ENCODE measurements around the gene FIS1. TPM values are rescaled to one million over a fixed set of nuclear protein-coding genes. Genes with fewer than 3 reads are reported as not detected.
A peak's percentile ranks its signal among the peaks of the same experiment; 100 is the strongest.

FIS1 gene
- total and polyA plus RNA-seq, 9 donors = 124 to 178 (median 137) TPM

DNA sequence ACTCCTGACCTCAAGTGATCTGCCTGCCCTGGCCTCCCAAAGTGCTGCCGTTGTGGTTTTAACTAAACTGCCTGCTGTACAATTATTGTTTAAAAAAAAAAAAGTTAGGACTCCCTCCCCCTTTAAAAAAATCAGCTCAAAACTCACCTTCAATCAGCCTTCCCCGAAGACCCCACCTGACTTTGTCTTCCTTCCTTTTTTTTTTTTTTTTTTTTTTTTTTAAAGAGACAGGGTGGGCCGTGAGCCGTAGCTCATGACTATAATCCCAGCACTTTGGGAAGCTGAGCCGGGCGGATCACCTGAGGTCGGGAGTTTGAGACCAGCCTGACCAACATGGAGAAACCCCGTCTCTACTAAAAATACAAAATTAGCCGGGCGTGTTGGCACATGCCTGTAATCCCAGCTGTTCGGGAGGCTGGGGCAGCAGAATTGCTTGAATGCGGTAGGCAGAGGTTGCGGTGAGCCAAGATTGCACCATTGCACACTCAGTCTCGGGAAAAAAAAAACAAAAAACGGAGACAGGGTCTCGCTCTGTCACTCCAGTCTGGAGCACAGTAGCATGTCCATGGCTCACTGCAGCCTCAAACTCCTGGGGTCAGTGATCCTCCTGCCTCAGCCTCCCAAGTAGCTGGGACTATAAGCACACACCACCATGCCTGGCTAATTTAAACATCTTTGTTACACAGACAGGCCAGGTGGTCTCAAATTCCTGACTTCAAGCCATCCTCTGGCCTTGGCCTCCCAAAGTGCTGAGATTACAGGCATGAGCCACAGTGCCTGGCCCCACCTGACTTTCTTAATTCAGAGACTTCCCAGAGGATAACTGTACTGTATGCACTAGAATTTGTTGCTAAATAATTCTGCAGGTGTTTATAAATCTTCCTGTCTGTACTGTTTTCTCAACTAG lies 3.2 kb downstream of the FIS1 start:
- WGBS (ENCODE audit: insufficient coverage) = 85% methylated on average over 14 of the region's 16 CpGs
- H3K27ac ChIP-seq (ENCODE audit: low read length) = no peak overlapping the region

DNA sequence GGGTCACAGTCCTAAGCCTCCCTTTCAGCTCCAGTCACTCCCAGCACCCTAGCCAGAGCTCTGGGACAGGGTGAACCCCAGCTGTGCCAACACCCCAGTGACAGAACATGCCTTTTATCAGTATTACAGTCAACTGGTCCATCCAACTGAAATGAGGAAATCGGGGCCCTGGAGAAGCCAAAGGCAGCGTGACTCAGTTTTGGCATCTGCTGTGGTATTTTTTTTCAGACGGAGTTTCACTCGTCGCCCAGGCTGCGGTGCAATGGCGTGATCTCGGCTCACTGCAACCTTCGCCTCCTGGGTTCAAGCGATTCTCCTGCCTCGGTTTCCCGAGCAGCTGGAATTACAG lies 3.9 kb downstream of the FIS1 start:
- no peaks in the 10 kb centered on the region for H3K27me3 ChIP-seq (ENCODE audit: control insufficient read depth, insufficient read depth, low read length)
- DNase-seq = no peak
- no peak overlapping the region for H3K4me3 ChIP-seq (ENCODE audit: low read length)
- no peaks in the 10 kb centered on the region for H3K9me3 ChIP-seq (replicated peaks; ENCODE audit: control insufficient read depth, low read depth, low read length)
- H3K4me1 ChIP-seq (ENCODE audit: control insufficient read depth, insufficient read depth, low read length) = peaks cover 53% of the 10 kb centered on the region
- H3K27ac ChIP-seq (ENCODE audit: low read length) = no peak overlapping the region
- peaks cover 48% of the 10 kb centered on the region for H3K36me3 ChIP-seq (ENCODE audit: control insufficient read depth, insufficient read depth, low read length)
- 87% methylated on average over 9 of the region's 12 CpGs for WGBS (ENCODE audit: insufficient coverage)

More for the DNA sequence above, 3.2 kb downstream of the FIS1 start:
- Histone ChIP-seq H3K4me1 (ENCODE audit: control insufficient read depth, insufficient read depth, low read length) (peaks cover 53% of the 10 kb centered on the region), H3K4me3 (ENCODE audit: low read length) (no peak overlapping the region), H3K9me3 (replicated peaks; ENCODE audit: control insufficient read depth, low read depth, low read length) (no peaks in the 10 kb centered on the region), H3K27me3 (ENCODE audit: control insufficient read depth, insufficient read depth, low read length) (no peaks in the 10 kb centered on the region), H3K36me3 (ENCODE audit: control insufficient read depth, insufficient read depth, low read length) (peaks cover 43% of the 10 kb centered on the region)
- no peak for DNase-seq

DNA sequence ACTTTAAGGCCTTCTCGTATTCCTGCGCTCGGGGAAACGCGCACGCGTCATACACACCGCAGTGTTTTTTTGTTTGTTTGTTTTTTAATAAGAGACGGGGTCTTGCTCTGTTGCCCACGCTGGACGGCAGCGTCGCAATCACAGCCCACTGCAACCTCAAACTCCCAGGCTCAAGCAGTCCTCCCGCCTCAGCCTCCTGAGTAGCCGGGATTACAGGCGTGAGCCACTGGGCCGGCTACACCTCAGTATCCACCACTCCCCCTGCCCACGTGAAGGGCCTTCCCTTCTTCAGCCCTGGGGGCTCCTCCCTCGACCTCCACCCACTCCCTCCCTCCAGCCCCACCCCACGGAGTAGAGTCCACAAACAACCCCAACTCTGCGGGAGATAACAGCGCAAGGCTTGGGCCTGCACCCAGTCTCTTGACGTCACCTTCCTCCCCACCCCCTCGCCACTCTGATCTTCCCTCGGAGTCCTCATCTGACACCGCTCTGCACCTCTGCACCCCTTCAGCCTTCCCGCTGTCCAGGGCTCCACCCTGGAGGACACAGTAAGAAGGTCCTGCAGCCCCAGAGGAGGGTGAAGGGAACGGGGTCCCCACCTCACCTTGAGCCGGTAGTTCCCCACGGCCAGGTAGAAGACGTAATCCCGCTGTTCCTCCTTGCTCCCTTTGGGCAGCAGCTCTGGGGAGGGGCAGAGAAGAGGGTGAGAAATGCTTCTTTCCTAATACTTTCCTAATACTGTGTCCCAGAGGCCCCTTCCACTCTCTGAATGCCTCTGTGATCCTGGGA lies 4.5 kb downstream of the FIS1 start:
- Histone ChIP-seq H3K4me1 (ENCODE audit: control insufficient read depth, insufficient read depth, low read length) (peaks cover 49% of the 10 kb centered on the region), H3K4me3 (ENCODE audit: low read length) (no peak overlapping the region), H3K36me3 (ENCODE audit: control insufficient read depth, insufficient read depth, low read length) (peaks cover 50% of the 10 kb centered on the region), H3K27ac (ENCODE audit: low read length) (no peak overlapping the region), H3K27me3 (ENCODE audit: control insufficient read depth, insufficient read depth, low read length) (no peaks in the 10 kb centered on the region), H3K9me3 (replicated peaks; ENCODE audit: control insufficient read depth, low read depth, low read length) (no peaks in the 10 kb centered on the region)
- WGBS (ENCODE audit: insufficient coverage) = 88% methylated on average over 25 of the region's 32 CpGs
- no peak for DNase-seq

DNA sequence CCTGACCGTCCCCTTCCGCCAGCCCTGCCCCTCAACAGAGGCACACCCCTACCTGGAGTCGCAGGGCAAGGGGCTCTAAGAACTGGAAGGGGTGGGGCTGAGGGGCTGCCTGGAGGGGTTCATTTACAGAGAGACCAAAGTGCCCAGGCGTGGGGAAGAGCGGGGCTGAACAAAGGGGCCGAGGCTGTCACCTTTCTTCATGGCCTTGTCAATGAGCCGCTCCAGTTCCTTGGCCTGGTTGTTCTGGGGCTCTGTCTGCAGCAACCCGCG lies 5.0 kb downstream of the FIS1 start:
- Histone ChIP-seq H3K27ac (ENCODE audit: low read length) (no peak overlapping the region), H3K4me1 (ENCODE audit: control insufficient read depth, insufficient read depth, low read length) (peaks cover 45% of the 10 kb centered on the region), H3K36me3 (ENCODE audit: control insufficient read depth, insufficient read depth, low read length) (peaks cover 53% of the 10 kb centered on the region), H3K9me3 (replicated peaks; ENCODE audit: control insufficient read depth, low read depth, low read length) (no peaks in the 10 kb centered on the region), H3K27me3 (ENCODE audit: control insufficient read depth, insufficient read depth, low read length) (no peaks in the 10 kb centered on the region), H3K4me3 (ENCODE audit: low read length) (no peak overlapping the region)
- WGBS (ENCODE audit: insufficient coverage) = 92% methylated on average over 6 of the region's 9 CpGs
- DNase-seq = no peak

DNA sequence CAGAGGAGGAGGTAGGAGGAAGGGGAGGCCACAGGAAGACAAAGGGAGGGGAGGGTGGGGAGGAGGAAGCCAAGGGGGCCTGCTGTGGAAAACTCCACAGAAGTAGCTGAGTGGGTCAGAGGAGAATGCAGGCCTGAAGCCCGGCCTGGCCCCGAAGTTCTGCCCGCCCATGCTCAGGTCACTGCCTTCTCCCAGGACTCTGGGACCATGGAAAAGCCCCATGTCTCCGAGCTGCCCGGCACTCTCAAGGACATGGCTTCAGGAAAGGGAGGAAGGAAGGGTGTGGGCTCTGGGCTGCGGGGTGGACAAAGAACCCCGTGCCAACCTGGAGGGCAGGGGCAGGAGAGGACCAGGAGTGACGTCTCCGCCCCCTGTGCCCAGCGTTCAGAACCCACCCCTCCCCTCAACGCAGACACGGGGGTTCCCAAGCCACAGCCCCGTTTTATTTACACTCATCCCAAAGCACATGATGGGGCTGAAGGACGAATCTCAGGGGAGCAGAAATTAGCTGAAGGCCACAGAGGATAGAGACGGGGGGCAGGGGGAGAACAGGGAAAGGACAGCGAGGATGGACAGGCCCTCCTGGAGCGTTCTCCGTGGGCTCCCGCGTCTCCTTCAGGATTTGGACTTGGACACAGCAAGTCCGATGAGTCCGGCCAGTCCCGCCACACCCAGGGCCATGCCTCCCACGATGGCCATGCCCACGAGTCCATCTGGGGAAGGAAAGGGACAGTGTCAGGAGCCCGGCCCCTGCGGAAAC lies 5.5 kb downstream of the FIS1 start:
- peaks cover 55% of the 10 kb centered on the region for H3K36me3 ChIP-seq (ENCODE audit: control insufficient read depth, insufficient read depth, low read length)
- H3K4me1 ChIP-seq (ENCODE audit: control insufficient read depth, insufficient read depth, low read length) = peaks cover 45% of the 10 kb centered on the region
- WGBS (ENCODE audit: insufficient coverage) = 85% methylated on average over 13 of the region's 27 CpGs
- peak; percentile 48 for DNase-seq
- no peaks in the 10 kb centered on the region for H3K27me3 ChIP-seq (ENCODE audit: control insufficient read depth, insufficient read depth, low read length)
- no peak overlapping the region for H3K4me3 ChIP-seq (ENCODE audit: low read length)
- H3K9me3 ChIP-seq (replicated peaks; ENCODE audit: control insufficient read depth, low read depth, low read length) = no peaks in the 10 kb centered on the region
- H3K27ac ChIP-seq (ENCODE audit: low read length) = peak overlapping the region; percentile 90

DNA sequence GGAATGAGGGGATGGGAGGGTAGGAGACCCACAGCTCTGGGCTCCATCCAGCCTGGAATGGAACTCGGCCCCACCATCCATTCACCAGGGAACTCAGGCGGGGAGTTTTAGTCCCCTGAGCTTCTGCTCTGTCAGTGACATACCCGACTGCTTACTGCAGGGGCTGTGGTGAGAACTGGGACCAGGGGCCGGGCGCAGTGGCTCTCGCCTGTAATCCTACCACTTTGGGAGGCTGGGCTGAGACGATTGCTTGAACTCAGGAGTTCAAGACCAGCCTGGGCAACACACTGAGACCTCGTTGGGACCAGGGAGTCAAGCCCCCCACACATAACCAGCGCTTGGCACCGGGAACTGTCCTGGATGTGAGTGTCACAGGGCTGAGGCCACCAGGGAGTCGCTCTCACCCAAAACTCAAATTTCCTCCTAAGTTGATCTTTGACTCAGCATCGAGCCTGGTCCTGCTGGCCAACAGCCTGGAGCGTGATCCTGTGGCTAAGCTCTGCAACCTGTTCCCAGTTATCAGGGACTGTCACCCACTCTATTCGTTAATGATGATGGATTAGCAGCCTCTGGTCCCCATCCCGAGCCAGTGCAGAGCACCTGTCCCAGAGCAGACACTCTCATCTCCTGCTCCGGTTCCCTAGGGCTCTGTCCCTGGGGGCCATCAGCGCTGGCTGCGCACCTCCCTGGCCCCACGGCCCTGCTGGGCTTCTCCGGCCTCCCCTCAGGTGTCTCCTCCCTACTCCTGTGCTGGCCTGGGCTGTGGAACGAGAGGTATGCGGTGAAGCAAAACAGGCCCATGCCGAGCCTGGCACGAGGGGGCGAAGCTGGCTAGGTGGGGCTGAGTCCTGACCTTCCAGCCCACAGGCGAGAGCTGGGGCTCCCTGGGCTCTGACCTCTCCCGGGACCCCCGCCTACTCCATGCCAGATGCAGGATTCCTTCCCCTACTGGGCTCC lies 6.4 kb downstream of the FIS1 start:
- no peak for DNase-seq
- H3K4me3 ChIP-seq (ENCODE audit: low read length) = no peak overlapping the region
- H3K36me3 ChIP-seq (ENCODE audit: control insufficient read depth, insufficient read depth, low read length) = peaks cover 52% of the 10 kb centered on the region

DNA sequence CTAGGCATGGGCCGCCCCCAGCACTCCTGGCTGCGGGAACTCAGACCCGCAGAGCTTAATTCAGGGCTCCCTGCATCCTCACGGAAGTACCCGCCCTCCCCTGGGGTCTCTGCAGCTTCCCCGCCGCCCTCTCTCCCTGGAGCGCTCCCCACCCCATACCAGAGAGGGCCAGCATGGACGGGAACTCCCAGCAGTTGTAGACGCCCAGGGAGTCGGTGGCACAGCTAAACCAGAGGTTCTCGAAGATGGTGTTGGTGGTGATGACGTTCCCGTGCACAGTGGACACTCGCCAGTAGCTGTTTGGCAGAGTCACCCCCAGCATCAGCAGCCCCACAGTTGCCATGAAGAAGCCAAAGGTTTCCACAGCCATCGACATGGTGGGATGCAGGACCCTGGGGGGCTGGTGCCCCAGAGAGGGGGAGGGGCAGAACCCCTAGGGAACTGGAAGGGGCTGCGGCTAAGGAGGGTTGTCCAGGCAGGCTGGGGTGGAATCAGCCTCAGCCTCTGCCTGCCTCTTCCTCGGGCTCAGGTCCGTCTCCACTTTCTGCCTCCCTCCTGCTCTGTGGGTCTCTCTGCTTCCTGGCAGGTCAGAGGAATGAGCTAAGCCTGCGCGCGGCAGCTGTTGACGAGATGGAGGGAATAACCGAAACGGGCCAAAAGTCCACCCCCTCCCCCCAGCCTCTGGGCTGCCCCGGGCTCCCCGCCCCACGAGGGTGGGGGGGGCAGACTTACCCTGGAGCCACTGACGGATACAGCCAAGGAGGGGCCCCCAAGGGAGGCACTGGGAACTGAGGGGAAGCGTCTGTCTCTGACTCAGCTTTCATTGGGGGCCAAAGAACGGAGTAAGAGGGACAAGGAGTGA lies 7.4 kb downstream of the FIS1 start, which contains the start of gene CLDN15:
CLDN15 (minus strand) TSS at position 597 of the 862 bp plus-strand sequence; CDS start at position 376, 221 bp downstream.
- peak; percentile 87 for DNase-seq
- H3K4me1 ChIP-seq (ENCODE audit: control insufficient read depth, insufficient read depth, low read length) = peaks cover 38% of the 10 kb centered on the region
- 28% methylated on average over 10 of the region's 31 CpGs for WGBS (ENCODE audit: insufficient coverage)
- H3K4me3 ChIP-seq (ENCODE audit: low read length) = no peak within 1 kb of the TSS
- peak within 1 kb of the TSS; percentile 90 for H3K27ac ChIP-seq (ENCODE audit: low read length)
- H3K36me3 ChIP-seq (ENCODE audit: control insufficient read depth, insufficient read depth, low read length) = peaks cover 51% of the 10 kb centered on the region
- no peaks in the 10 kb centered on the region for H3K27me3 ChIP-seq (ENCODE audit: control insufficient read depth, insufficient read depth, low read length)
- no peaks in the 10 kb centered on the region for H3K9me3 ChIP-seq (replicated peaks; ENCODE audit: control insufficient read depth, low read depth, low read length)

More for the DNA sequence above, 6.4 kb downstream of the FIS1 start:
- H3K27ac ChIP-seq (ENCODE audit: low read length) = peak overlapping the region; percentile 90
- H3K4me1 ChIP-seq (ENCODE audit: control insufficient read depth, insufficient read depth, low read length) = peaks cover 39% of the 10 kb centered on the region
- H3K27me3 ChIP-seq (ENCODE audit: control insufficient read depth, insufficient read depth, low read length) = no peaks in the 10 kb centered on the region
- 56% methylated on average over 16 of the region's 28 CpGs for WGBS (ENCODE audit: insufficient coverage)
- no peaks in the 10 kb centered on the region for H3K9me3 ChIP-seq (replicated peaks; ENCODE audit: control insufficient read depth, low read depth, low read length)

DNA sequence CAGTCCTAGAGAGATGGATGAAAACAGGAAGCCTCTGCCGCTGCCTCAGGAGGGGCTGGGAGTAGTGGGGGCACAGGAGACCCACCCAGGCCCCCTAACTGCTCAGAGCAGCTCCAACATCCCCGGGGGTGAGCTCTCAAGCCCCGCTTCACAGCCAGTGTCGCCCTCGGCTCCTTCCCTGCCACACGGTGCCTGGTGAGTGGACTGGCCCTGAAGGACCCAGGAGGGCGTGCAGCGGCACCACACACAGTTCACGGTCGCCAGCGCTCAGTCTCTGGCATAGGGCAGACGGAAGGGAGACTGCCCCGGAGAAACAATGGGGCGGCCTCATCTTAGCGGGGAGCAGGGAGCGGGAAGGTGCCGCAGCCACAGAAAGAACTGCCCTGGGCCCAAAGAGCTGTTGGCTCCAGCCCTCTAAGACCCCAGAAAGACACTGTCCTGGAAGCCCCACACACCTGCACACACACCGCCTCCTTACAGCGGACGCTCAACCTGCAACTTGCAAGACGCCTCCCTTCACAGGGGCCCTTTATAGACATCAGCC lies 8.5 kb downstream of the FIS1 start:
- DNase-seq = no peak
- Histone ChIP-seq H3K27me3 (ENCODE audit: control insufficient read depth, insufficient read depth, low read length) (no peaks in the 10 kb centered on the region), H3K27ac (ENCODE audit: low read length) (no peak overlapping the region), H3K4me1 (ENCODE audit: control insufficient read depth, insufficient read depth, low read length) (peaks cover 44% of the 10 kb centered on the region), H3K4me3 (ENCODE audit: low read length) (no peak overlapping the region), H3K36me3 (ENCODE audit: control insufficient read depth, insufficient read depth, low read length) (peaks cover 44% of the 10 kb centered on the region), H3K9me3 (replicated peaks; ENCODE audit: control insufficient read depth, low read depth, low read length) (no peaks in the 10 kb centered on the region)
- 80% methylated on average over 7 of the region's 21 CpGs for WGBS (ENCODE audit: insufficient coverage)

Data from muscle of leg (tissue), 11 donors.